ENCODE results near the gene SH2D3A. TPM values are rescaled to one million over a fixed set of nuclear protein-coding genes. Genes with fewer than 3 reads are reported as not detected.

The SH2D3A gene
- total RNA-seq, 4 donors from 2014 or later, result 0.85 to 1.8 (median 1.3) TPM; not detected in 1

DNA sequence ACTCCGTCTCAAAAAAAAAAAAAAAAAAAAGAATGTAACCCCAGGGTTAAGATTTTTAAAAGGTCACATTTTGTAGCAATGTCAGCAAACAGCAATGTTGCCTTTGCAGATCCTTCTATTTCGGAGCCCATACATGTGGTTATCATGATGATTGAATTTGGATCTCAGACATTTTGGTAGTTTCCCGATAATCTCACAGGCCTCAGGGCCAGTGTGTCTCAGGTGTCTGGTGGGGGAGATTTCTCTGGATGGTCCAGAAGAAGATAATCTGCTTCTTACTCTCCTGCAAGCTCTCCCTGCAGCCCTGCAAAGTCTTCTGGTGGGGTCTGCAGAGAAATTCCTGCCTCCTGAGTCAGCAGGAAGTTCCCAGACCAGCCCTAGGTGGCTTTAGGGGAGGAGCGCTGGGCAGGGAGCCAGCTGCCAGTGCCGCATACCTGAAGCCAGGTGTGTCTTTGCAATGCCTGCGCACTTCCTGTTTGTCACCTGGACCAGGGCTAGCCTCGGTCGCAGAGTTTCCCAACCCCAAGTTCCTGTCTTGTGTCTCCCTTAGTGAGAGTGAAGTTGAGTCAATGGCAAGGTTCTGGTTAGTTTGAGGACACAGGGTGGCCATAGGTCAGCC is 1.4 kb downstream of the SH2D3A start:
- no peak for TF ChIP-seq CTCF (IDR thresholded peaks at IDR 0.05; ENCODE audit: low read depth)

DNA sequence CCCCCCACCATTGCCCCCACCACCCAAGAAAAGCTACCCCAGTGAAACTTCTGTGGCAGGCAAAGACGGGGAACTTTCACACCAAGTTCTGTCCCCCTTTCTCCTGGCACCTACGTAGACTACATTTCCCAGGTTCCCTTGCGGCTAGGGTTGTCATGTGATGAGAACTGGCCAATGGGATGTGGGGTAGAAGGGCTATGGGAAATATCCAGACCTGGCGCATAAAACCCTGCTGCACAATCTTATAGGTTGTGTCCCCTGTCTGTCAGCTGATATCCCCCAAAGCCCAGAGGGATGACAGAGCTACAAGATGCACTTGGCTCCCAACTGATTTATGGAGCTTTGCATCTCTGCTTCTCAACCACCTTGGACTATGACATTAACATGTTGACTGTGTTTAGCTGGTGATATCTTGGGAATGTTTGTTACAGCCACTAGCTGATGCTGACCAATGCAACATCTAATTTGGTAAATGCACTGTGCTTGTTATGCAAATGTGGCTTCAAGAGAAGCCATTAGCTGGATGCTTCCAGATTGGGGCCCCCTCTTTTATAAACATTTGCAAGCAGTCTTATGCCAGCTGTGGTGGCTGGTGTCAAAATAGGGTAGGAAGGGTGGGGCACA is 6.1 kb downstream of the SH2D3A start:
- TF ChIP-seq CTCF (IDR thresholded peaks at IDR 0.05; ENCODE audit: low read depth), result no peak

GRCh38 chr19:6760606-6761005 is 6.6 kb downstream of the SH2D3A start:
- TF ChIP-seq CTCF (IDR thresholded peaks at IDR 0.05; ENCODE audit: low read depth), result no peak

DNA sequence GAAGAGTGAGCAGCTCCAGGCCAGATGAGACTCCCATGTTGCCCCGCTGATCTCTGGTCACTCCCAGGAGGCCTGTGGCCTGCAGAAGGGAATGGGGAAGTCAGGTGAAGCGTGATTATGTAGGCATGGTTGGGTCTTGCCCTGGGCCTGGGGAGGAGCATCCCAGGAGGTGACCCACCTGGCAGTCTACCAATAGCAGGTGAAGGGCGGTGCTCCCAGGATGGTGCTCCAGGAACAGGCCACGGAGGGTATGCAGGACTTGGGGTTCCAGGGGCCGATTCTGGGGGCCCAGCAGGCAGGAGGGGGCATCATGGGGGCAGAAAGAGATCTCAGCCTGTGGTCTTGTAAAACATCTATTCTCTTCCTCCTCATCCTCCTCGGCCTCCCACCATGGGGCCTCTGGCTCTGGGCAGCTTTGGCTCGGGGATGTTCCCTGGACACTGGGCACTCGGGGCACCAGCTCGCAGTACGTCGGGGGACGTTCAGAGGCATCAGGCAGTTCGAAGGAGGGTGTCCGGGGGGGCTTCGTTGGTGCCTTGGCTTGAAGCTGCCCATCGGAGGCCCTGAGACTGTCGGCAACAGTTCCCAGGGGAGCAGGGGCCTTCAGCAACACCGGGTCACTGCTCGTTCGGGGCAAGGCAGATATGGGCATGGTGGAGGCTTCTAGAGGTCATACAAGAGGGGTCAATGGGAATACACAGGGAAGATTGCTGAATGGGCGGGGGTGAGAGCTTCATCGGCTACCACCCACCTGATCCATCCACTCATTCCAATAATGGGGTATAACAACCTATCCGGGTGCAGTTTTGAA is 12.4 kb downstream of the SH2D3A start:
- no peak for TF ChIP-seq CTCF (IDR thresholded peaks at IDR 0.05; ENCODE audit: low read depth)

GRCh38 chr19:6754136-6754535 is 13.1 kb downstream of the SH2D3A start:
- no peak for TF ChIP-seq CTCF (IDR thresholded peaks at IDR 0.05; ENCODE audit: low read depth)

DNA sequence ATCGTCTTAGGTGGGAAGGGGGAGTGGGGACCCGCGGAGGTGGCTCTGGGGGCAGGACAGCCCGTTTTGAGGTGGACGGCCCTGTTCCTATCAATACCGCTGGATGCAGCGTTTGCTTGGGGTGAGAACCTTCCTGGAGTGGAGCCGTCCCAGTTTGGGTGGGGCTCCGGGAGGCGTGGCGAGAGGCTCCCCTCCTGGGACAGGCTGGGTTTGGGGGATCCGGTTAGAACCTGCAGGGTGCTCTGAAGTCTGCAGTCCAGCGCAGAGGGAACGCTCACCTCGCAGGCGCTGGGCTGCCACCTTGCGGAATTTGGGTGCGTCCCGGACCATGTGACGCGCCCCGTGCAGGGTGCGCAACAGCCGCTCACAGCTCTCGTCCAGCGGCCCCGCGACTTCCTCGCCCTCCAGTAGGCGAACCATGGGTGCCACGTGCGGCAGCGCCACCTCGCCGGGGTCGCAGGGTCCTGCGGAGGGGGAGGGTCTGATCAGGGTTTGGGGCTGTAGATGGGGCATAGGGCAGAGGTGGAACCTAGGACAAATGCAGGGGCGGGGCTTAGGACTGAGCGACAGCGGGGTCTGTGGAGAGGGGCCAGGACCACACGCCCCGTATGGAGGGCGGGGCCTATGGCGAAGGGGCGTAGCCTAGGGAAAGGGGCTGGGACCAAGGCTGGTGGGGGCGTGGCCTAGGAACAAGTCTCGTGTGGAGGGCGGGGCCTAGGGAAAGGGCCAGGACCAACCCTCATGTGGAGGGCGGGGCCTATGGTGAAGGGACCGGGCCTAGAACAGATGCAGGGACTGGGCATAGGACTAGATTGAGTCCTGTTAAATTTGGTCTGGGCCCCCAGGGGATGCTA is 13.8 kb downstream of the SH2D3A start:
- TF ChIP-seq CTCF (IDR thresholded peaks at IDR 0.05; ENCODE audit: low read depth), result no peak
